Renal cortex interstitium (tissue), 15 donors: ENCODE data around the gene FANCC. TPM values are rescaled to one million over a fixed set of nuclear protein-coding genes. Genes with fewer than 3 reads are reported as not detected.
A peak's percentile ranks its signal among the peaks of the same experiment; 100 is the strongest.

ENCODE experiments used
- DNase-seq, 11 donors: peaks; one replicate each; pipeline ENCODE4 v3.0.0-alpha.2; 2013; ENCODE audit warnings: low read depth in 9 of 11, low spot score in 4 of 11; ENCODE audit errors: extremely low read depth in 1 of 11
- long read RNA-seq, 16 experiments: transcript quantifications; one replicate each; lab custom pipeline, GENCODE V29; 2026
- polyA plus RNA-seq, 3 donors: library from polyadenylated mRNA; unstranded; fragments of 120-200 nt; gene quantifications; one replicate each; pipeline ENCODE4 v1.2.1, GENCODE V29; 2013; ENCODE audit not compliant: insufficient read length in 3 of 3

The FANCC gene
- 10 to 100 TPM; 21.4 to 24.4 (median 23.9) TPM for polyA plus RNA-seq
- long read RNA-seq, donor 1, partial matches to known transcripts = 0 of 1 reads
- long read RNA-seq, donor 1, other reads (novel, unspliced or antisense) = 0 of 1 reads
- long read RNA-seq, donor 2, full-length matches to known transcripts = 2 of 2 reads
- long read RNA-seq, donor 2, partial matches to known transcripts = 0 of 2 reads
- long read RNA-seq, donor 2, other reads (novel, unspliced or antisense) = 0 of 2 reads
- long read RNA-seq, donor 3, full-length matches to known transcripts = 3 of 3 reads
- long read RNA-seq, donor 3, partial matches to known transcripts = 0 of 3 reads
- long read RNA-seq, donor 3, other reads (novel, unspliced or antisense) = 0 of 3 reads
- long read RNA-seq, donor 4, full-length matches to known transcripts = 1 of 1 reads
- long read RNA-seq, donor 4, partial matches to known transcripts = 0 of 1 reads
- long read RNA-seq, donor 4, other reads (novel, unspliced or antisense) = 0 of 1 reads
- long read RNA-seq, donor 5 = 0 reads
- long read RNA-seq, donor 6 = 0 reads
- long read RNA-seq, donor 7, full-length matches to known transcripts = 1 of 1 reads
- long read RNA-seq, donor 7, partial matches to known transcripts = 0 of 1 reads
- long read RNA-seq, donor 7, other reads (novel, unspliced or antisense) = 0 of 1 reads
- long read RNA-seq, donor 8, full-length matches to known transcripts = 3 of 3 reads
- long read RNA-seq, donor 8, partial matches to known transcripts = 0 of 3 reads
- long read RNA-seq, donor 8, other reads (novel, unspliced or antisense) = 0 of 3 reads
- long read RNA-seq, donor 9, full-length matches to known transcripts = 5 of 5 reads
- long read RNA-seq, donor 9, partial matches to known transcripts = 0 of 5 reads
- long read RNA-seq, donor 9, other reads (novel, unspliced or antisense) = 0 of 5 reads
- long read RNA-seq, donor 10, full-length matches to known transcripts = 3 of 3 reads
- long read RNA-seq, donor 10, partial matches to known transcripts = 0 of 3 reads
- long read RNA-seq, donor 10, other reads (novel, unspliced or antisense) = 0 of 3 reads
- long read RNA-seq, donor 11, full-length matches to known transcripts = 1 of 1 reads
- long read RNA-seq, donor 11, partial matches to known transcripts = 0 of 1 reads
- long read RNA-seq, donor 11, other reads (novel, unspliced or antisense) = 0 of 1 reads
- long read RNA-seq, donor 12, full-length matches to known transcripts = 1 of 1 reads
- long read RNA-seq, donor 12, partial matches to known transcripts = 0 of 1 reads
- long read RNA-seq, donor 12, other reads (novel, unspliced or antisense) = 0 of 1 reads
- long read RNA-seq, donor 13 = 0 reads
- long read RNA-seq, donor 14, full-length matches to known transcripts = 2 of 2 reads
- long read RNA-seq, donor 14, partial matches to known transcripts = 0 of 2 reads
- long read RNA-seq, donor 14, other reads (novel, unspliced or antisense) = 0 of 2 reads
- long read RNA-seq, donor 15 = 0 reads
- long read RNA-seq, donor 16, full-length matches to known transcripts = 3 of 8 reads
- long read RNA-seq, donor 16, partial matches to known transcripts = 5 of 8 reads
- long read RNA-seq, donor 16, other reads (novel, unspliced or antisense) = 0 of 8 reads

GRCh38 chr9:95317119-95317892, at the start of gene FANCC:
TSS of gene FANCC (minus strand) at chr9:95317709. CDS start at chr9:95249291, 68,418 bp downstream.
- peak; percentile 80 to 93 (median 91) for DNase-seq

- no peak for DNase-seq
Observed at GRCh38 chr9:95366731-95367325, 49.3 kb upstream of the FANCC start.

- DNase-seq = no peak
Observed at GRCh38 chr9:95365766-95366165, 48.3 kb upstream of the FANCC start.

GRCh38 chr9:95363051-95363841, 45.7 kb upstream of the FANCC start:
- no peak for DNase-seq

- DNase-seq = no peak
Observed at GRCh38 chr9:95360866-95361265, 43.4 kb upstream of the FANCC start.

- DNase-seq = no peak
Observed at GRCh38 chr9:95357316-95357715, 39.8 kb upstream of the FANCC start.

- DNase-seq = no peak
Observed at GRCh38 chr9:95355500-95355899, 38.0 kb upstream of the FANCC start.

GRCh38 chr9:95351051-95351450, 33.5 kb upstream of the FANCC start:
- DNase-seq = no peak

- DNase-seq = no peak
Observed at GRCh38 chr9:95350266-95350665, 32.8 kb upstream of the FANCC start.

- DNase-seq = no peak
Observed at GRCh38 chr9:95349091-95350038, 31.9 kb upstream of the FANCC start.

GRCh38 chr9:95346021-95346420, 28.5 kb upstream of the FANCC start:
- no peak for DNase-seq

GRCh38 chr9:95344735-95345325, 27.3 kb upstream of the FANCC start:
- no peak for DNase-seq

GRCh38 chr9:95343725-95344287, 26.3 kb upstream of the FANCC start:
- DNase-seq = no peak

- DNase-seq = no peak
Observed at GRCh38 chr9:95342571-95342970, 25.1 kb upstream of the FANCC start.
